Breast epithelium (tissue), 3 donors: ENCODE data around the gene PRXL2A.

ENCODE experiments used
- POLR2A ChIP-seq: fragments of 450-650 bp; IDR thresholded peaks from one replicate; pipeline ENCODE4 v1.6.1; 2016; ENCODE audit warnings: antibody characterized with exemption, mild to moderate bottlenecking, moderate library complexity
- POLR2AphosphoS5 ChIP-seq, 3 donors: sonication (generic); formaldehyde crosslinking; IDR thresholded peaks; one replicate each; pipeline ENCODE4 v1.6.1; 2017; ENCODE audit warnings: antibody characterized with exemption in 3 of 3
- TF ChIP-seq, protein P1 (sequence below), 3 donors: fragments of 450-650 bp; IDR thresholded peaks; one replicate each; pipeline ENCODE4 v1.5.1; 2016 to 2017; ENCODE audit warnings: antibody characterized with exemption in 3 of 3, mild to moderate bottlenecking in 3 of 3, moderate library complexity in 3 of 3

DNA sequence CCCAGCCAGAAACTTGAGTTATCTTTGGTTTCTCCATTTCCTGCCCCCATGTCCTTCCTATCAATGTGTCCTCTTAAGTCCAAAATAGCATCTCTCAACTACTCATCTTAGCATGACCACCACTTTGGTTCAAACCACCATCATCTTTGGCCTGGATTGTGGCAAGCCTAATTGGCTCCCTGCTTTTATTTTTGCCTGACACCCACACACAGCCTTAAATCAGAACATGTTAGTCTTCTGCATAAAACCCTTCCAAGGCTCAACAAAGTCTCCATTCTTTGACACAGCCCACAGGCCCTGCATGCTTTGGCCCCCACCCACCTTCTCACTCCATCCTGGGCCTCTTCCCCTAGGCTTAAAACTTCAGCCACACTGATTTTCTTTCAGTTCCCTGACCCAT lies 43.7 kb downstream of the PRXL2A start:
- TF ChIP-seq POLR2A: no peak
- no peak for TF ChIP-seq POLR2AphosphoS5 (IDR thresholded peaks at IDR 0.05)
- TF ChIP-seq, protein P1, sequence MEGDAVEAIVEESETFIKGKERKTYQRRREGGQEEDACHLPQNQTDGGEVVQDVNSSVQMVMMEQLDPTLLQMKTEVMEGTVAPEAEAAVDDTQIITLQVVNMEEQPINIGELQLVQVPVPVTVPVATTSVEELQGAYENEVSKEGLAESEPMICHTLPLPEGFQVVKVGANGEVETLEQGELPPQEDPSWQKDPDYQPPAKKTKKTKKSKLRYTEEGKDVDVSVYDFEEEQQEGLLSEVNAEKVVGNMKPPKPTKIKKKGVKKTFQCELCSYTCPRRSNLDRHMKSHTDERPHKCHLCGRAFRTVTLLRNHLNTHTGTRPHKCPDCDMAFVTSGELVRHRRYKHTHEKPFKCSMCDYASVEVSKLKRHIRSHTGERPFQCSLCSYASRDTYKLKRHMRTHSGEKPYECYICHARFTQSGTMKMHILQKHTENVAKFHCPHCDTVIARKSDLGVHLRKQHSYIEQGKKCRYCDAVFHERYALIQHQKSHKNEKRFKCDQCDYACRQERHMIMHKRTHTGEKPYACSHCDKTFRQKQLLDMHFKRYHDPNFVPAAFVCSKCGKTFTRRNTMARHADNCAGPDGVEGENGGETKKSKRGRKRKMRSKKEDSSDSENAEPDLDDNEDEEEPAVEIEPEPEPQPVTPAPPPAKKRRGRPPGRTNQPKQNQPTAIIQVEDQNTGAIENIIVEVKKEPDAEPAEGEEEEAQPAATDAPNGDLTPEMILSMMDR (IDR thresholded peaks at IDR 0.05): no peak
